HG03139 (cell line): ENCODE measurements around the gene ADAMTS16.

Experiments
- ATAC-seq: cut with Tn5 transposase; IDR thresholded peaks from one replicate; pipeline ENCODE4 v1.9.1; 2021; ENCODE audit not compliant: unreplicated experiment

The ADAMTS16 gene

DNA sequence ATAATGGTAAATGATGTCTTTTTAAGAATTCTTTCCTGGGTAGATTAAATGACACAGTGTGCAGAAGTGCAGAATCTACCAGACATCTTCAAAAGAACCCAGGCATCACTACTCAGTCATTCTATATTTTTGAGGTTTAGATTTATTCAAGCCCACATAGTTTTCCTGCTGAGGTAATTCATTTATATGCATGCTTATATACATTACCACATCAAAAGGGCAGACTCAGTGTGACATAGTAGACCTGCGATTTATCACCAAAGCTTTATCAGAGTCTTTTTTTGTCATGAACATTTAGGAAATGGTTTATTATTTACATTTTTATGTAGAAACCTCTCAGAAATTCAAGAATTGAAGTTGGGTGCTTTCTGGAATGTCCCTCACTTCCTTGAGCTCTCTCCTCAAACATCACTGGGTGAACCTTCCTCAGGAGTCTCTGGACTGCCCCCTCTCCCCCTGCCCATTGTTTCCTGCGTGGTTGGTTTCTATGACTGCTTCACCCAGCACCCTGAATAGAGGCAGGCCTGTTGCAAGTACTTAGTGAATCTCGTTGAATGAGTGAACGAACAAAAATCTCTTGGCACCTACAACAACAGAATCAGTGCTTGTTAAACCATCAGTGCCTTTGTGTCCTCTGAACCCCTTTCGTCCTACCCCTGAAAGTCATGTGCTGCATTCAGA lies 42.5 kb downstream of the ADAMTS16 start:
- no peak for ATAC-seq

DNA sequence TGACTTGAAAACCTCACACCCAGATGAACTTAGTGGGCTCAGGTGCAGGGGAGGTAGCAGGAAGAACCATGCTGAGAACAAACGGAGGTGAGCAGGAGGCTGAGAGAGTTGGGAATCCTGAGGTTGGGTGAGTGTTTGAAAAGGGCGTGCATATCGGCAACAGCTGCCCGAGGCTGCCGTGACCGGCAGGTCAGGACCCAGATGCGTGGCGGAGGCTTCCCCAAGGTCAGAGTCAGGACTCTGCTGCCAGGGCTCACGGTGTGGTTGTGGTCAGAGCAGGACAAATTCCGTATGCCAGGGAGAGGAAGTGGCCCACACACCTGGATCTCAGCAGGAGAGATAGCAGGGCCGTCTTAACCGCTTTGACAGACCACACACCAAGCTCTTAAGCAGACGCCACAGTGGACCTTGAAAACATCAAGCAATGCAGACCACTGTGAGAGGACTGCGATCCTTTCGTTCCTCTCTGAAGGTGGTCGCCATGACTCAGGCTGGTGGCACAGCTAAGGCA lies 43.1 kb downstream of the ADAMTS16 start:
- ATAC-seq: no peak

DNA sequence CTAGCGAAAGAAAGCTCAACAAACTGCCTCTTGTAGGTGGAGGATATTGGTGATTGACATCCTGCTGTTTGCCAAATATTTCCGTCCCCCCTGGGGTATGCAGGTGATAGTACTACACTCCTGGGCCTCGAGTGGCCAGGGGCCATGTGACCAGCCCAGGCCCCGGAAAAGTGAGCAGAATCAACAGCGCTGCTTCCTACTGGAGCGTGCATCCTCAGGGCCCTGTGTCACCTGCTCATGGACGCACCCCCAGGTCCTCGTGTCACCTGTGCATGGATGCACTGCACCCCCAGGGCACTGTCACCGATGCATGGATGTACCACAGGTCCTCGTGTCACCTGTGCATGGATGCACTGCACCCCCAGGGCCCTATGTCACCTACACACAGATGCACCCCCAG lies 43.8 kb downstream of the ADAMTS16 start:
- no peak for ATAC-seq

DNA sequence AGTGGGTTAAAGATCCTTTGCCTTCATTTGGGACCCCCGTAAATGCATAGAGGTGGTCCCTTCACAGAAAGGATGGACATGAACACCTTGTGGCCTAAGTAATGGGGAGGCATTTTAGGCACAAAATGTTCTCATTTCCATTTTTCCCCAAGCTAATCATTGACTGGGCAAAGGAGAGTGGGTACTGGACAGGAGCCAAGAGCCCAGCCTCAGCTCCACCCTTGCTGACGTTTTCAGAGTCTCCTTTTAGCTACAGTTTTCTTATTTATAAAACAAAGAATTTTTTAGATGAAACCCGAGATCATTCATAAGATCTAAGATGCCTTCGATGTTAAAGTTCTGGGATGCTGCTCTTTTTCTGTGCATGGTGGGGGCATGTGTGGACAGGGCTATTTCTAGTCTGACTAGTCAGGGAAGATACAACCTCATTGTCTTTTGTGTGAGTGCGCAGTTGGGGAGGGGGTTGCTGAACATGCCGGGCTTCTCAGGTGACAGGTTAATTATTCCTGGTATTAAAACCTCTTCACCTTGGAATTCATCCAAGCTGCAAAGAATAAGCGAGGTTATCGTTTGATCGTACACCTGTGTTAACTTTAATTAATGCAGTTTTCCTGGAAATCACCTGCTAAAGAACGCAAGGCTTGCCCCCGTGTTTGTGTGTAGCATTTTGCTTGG lies 48.4 kb downstream of the ADAMTS16 start:
- no peak for ATAC-seq

DNA sequence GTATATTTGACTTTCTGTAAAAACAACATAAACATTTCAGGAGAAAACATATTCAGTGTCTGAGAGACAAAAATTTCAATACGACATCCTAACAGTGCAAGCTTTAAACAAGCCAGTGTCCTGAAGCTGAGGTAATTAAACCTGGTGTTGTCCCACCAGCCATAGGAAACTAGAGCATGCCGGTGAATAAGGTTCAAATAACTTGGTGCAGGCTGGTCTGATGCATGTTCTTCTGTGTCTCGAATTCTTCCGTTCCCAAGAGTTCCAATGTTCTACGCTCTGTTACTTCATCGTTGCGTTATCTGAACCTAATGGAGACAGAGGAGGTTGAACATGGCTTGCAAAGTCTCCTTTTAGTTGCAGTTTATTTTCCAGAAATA lies 48.9 kb downstream of the ADAMTS16 start:
- no peak for ATAC-seq

DNA sequence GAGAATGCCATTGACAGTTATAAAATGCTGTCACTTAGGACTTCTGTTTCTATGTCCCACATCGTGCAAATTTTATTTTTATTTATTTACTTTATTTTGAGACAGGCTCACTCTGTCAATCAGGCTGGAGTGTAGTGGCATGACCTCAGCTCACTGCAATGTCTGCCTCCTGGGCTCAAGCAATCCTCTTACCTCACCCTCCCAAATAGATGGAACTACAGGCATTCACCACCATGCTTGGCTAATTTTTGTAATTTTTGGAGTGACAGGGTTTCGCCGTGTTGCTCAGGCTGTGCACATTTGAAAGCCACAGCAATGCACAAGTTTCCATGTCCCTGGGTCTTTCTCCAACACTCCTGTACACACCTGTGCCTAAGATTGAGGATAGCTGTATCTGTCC lies 51.8 kb downstream of the ADAMTS16 start:
- no peak for ATAC-seq

DNA sequence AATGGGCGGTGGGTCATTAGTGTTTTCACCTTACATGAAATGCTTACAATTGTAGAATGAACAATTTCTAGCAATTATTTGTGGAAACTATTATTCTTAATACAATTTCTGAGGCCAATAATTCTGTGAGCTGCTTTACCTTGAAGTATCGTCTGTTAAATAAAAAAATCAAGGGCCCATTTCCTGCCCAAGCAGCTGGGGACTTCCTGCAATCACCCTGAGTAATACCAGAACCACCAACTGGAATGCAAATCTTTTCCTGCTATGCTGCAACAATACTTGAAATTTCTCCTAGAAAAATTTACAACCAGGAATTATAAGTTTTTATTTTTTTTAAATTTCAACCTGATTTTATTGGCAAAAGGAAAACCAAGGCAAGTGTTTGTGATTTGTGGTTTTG lies 52.6 kb downstream of the ADAMTS16 start:
- no peak for ATAC-seq

DNA sequence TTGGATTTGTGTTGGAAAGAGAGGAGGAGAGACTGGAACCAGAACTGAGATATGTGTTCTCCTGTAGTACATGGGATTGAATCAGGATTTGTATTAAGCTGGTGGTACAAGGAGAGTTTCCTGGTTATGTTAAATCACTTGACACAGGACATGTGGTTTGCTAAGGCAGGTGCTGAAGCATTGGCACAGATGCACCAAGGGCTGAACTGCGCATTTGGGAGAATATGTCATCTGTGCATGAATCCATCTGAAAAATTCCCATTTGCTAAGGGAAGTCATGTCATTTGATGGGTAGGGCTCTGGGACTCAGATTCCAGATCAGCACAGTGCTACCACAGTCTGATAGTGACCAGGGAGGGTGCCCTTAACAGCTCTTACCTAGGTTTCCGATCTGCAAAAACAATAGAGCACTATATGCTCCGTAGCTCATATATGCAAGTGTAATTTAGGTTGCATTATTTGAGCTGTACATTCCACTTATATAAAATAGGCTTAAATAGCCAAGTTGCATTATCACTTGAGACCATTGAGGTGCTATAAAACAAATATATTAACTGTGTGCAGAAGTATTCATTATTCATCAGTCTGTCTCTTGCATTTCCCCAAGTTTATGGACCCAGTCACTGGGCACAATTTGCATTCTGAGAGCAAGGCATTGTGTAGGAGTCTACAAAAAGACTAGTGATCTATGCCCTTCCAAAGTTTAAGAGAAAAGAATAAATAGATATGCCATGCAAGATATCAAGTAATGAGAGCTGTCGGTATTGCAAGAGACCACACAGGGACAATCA lies 55.2 kb downstream of the ADAMTS16 start:
- ATAC-seq: no peak

DNA sequence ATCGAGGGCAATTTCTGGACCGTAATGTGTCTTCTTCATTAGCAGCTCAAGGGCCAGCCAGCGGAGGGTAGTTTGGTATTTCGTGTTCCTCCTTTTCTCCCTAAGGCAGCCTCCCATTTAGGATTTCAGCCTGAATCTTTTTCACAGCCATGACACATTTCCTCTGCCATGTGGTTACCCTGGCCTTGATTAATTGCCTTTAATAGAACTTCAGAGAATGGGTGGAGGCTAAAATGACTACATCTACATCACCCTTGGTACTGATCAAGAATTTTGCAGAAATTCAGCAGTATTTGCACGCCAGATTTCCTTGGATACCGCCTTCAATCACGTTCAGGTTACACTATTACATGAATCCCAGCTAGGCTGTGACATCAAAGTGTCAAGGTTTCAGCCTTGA lies 58.0 kb downstream of the ADAMTS16 start:
- ATAC-seq: no peak

DNA sequence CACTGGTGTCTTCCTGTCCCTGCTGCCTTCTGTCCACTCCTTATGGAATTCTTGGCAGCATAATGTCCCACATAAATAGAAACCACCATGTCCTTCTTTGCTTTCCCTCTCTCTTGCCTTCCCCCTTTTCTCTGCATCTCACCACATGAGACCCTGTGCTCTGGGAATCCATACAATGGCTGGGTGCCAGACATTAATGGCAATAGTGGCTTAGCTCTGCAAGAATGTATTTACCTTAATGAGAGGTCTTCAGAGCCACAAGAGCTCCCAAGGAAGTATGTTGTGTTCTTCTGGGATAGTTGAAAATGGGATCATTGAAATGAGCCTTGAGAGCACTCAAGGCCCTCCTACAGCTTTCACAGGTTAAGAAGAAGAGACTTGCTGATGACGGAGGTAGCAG lies 58.7 kb downstream of the ADAMTS16 start:
- ATAC-seq: no peak

DNA sequence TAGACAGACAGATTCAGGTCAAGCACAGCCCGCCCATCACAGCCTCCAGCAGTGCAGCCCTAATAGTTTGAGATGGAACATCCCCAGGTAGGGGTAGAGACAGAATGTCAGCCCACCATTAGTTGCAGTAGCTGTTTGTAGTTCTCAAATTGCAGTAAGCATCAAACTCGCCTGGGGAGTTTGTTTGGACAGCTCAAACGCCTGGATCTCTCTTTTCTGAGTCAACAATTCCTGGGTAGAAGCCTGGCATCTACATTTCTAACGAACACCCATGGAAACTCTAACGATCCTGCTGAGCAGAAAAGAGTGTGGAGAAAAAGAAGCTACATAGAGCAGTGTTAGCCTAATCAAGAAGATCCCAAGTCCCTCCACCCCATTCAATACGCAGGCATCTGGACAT lies 59.4 kb downstream of the ADAMTS16 start:
- no peak for ATAC-seq

DNA sequence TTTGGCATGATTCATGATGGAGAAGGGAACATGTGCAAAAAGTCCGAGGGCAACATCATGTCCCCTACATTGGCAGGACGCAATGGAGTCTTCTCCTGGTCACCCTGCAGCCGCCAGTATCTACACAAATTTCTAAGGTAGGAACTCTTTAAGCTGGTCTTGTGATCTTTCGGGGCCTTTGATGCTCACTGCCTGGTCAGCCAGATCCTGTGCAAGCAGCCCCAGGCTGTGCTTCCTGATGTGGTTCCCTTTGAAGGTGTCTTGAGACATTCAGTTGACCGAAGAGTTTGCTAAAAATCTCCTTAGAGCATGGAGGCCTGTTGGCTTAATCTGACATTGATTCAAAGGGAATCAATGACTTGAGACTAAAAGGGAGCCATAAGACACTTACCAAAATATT lies 60.0 kb downstream of the ADAMTS16 start:
- ATAC-seq: no peak

DNA sequence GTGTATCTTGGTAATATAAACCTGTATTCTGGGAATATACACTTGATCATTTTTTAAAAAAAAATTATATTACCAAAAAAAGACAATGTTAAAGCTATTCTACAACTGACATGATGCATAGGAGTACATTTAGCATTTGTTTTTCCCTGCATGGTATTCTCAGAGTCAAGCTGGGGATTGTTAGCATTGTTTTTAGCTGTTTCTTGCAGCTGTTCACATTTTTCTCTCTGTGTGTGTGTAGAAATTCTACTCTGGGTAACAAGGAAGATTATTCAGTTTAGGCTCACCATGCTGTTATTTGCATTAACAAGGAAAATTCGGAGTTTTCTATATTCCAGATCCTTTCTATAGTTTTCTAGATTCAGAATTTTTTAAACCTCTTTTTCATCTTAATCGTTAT lies 62.2 kb downstream of the ADAMTS16 start:
- ATAC-seq: no peak

DNA sequence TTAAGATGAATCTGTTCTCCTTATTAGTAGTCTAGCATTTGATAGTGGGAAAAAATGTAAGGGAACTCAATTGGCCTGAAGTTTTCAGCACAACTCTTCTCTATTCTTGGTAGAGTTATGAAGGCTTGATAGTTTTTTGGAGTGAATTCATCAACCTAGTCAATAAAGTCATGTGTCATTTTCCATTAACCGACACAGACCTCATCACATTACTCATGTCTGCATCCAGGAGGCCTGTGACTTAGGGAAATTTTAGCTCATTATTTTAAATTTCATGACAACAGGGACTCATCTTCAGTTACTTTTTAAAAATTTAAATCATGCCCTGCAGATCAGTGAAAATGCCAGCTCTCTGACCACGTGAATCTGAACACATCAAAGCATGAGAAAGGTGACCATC lies 63.3 kb downstream of the ADAMTS16 start:
- ATAC-seq: no peak

DNA sequence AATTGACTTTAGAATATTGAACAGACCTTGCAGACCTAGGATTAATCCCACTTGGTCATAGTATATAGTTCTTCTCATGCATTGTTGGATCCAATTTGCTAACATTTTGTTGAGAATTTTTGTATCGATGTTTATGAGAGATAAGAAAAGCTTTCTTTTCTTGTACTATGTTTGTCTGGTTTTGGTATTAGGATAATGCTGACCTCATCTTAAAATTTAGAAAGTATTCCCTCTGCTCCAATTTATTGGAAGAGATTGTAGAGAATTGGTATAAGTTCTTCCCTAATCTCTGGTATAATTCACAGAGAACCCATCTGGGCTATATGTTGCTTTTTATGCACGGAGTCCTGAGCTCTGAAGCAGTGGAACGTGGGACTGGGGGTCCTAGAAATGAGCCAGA lies 67.7 kb downstream of the ADAMTS16 start:
- ATAC-seq: no peak

DNA sequence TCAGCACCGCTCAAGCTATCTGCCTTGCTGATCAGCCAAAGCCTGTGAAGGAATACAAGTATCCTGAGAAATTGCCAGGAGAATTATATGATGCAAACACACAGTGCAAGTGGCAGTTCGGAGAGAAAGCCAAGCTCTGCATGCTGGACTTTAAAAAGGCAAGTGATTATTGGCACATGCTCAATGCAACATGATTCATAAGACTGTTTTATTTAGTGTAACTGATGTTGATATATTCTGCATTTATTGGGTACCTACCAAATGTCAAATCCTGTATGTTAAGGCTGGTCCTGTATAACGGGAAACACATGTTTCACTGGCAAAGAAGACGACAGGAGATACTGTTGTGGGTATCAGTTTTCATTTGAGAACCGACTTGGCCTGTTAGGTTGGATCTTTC lies 69.0 kb downstream of the ADAMTS16 start:
- ATAC-seq: no peak

DNA sequence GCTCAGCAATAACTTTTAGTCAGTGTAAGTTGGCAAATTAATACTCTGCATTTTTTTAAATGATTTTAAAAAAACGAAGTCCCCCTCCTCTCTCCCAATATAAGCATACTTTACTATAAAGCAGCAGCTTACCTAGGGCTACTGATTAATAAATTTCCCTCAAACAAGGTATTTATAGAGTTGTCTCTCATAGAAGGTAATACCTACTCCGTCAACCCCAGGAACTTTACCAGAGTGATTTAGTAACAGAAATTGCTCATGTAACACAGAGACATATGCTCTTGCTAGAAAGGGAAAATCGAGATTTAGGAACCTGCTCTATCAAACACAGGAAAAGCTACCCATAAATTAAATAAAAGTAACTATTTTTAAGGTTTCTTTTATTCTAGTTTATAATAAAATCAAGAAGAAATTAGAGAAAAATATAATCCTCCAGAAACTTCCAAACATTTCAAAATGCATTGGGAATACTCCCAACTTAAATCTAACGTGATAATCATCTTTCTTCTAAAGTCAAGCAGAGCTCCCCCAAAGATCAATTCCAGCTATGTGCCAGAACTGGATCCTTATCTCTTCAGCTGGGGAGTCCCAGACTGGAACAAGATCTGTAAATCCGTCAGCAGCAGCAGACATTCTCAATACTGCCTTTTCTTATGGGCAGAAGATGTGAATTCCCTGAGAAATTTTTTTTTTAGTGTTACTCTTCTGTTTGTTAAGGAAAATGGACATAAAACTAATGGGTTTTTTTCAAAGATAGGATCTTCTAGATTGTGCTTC lies 69.6 kb downstream of the ADAMTS16 start:
- ATAC-seq: no peak

DNA sequence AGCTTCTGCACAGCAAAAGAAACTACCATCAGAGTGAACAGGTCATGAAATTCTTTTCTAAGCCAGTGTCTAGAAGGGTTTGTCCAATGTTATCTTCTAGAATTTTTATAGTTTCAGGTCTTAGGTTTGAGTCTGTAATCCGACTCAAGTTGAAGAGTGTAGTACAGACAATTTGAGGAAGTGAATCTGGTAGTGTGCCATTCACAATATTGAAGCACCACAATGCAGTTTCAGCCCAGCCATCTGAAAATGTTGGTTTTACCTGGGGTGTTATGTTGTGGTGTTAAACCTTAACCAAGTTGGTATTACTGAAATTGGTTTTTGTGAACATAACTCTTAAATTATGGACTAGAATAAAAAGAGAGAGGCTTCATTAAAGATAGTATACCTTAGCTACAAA lies 77.2 kb downstream of the ADAMTS16 start:
- no peak for ATAC-seq

DNA sequence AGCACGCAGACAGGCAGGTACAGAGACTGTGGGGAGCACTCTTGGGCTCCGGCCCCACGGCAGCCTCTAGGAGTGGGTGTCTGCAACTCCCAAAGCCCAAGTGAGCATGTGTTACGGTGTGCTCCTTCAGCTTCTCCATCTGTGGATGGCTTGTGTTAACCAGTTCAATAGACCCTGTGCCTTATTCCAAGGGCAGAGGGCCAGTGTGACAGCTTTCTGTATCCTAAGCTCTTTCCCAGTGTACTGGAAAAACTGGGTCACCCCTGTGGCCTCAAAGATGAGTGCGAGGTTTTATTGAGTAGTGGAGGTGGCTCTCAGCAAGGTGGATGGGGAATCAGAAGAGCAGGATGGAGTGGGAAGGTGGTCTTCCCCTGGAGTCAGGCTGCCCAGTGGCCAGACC lies 78.3 kb downstream of the ADAMTS16 start:
- ATAC-seq: no peak

DNA sequence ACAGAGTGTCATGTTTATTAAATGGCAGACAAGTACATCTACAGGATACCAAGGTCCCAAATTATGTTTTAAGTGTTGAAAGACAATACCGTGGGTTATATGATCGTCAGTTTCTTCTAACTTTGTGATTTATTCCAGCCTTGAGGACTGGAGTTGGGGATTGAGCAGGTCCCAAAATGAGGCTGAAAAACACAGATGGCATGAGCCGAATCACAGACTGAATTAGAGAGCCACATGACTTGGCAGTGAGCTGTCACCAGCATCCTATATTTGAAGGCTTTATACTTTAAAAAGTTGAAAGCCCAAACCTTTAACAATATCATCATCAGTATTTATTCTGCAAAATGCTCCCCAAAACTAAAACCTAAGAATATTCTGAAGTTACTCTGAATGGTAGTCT lies 79.4 kb downstream of the ADAMTS16 start:
- no peak for ATAC-seq

DNA sequence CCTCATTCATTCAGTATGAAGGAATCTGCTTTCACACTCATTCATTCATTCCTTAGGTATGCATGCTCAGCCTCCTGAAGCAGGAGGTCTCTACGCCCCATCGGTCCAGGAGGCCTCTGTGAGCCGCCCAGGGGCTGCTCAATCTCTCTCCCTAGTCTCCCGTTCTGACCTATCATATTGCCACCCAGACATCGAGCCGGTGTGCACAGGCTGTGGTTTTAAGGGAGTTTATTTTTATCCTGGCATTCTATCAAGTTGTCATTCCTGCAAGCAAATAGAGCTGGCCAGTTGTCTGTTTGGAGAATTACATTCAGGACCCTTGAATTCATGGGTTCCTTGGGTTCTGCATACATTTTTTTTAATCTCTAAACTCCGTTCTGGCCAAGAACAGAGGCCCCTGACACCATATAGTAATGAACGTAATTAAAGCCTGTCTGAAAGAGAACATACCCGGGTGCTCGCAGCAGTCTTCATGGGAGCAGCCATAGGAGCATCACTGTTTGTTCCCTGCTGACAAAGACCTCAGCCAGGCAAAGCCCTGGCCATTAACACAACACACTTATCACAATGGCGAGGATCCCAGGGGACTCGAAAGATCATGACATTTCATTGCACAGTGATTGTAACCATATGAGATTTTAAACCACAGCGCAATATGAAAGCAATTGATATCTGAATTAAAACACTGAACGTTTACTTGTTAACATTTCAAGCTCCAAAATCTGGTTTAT lies 80.9 kb downstream of the ADAMTS16 start:
- no peak for ATAC-seq
